K562 (cell line): ENCODE results near the gene KATNAL1. TPM values are rescaled to one million over a fixed set of nuclear protein-coding genes. Genes with fewer than 3 reads are reported as not detected.

ENCODE experiments used
- ATAC-seq: fragments of 200-7000 bp; cut with Tn5 transposase; 3 replicates; pipeline ENCODE4 v1.9.1; 2020; ENCODE audit warnings: moderate library complexity
- BruUV-seq: library from RNA; stranded (reverse); fragments of 400-500 nt; replicated peaks from 2 replicates; lab custom pipeline; 2021; lab: Mats Ljungman, UMichigan
- CTCF ChIA-PET: fragments of 300-600 bp; formaldehyde crosslinking; extraction: SDS; loops from one replicate; lab custom pipeline; 2021; ENCODE audit warnings: low intra/inter-chr PET ratio; lab: Yijun Ruan, JAX
- POLR2A ChIA-PET: fragments of 300-600, 350-650 bp; sonication (Branson Sonifier 250); formaldehyde crosslinking; extraction: SDS; loops from one replicate; lab custom pipeline; 2021; ENCODE audit warnings: antibody characterized with exemption, inconsistent platforms; lab: Yijun Ruan, JAX
- DNase-seq, 4 experiments: peaks; one replicate each; pipeline versions ENCODE4 v3.0.0 to v3.0.0-alpha.2; 2011 to 2018; ENCODE audit warnings: low spot score in 3 of 4, mixed read lengths in 3 of 4; ENCODE audit errors: extremely low read depth in 1 of 4
- FAIRE-seq: peaks from 2 replicates; lab custom pipeline; 2011; peaks lifted over from hg19 to GRCh38; lab: Jason Lieb, UNC
- H2AFZ ChIP-seq: 2 replicates; pipeline ENCODE4 v1.6.0; 2011; ENCODE audit warnings: low read depth, low read length, control low read depth, inconsistent platforms
- H3K27ac ChIP-seq: fragments of 200-600 bp; 3 replicates; pipeline ENCODE4 v1.8.0; 2011; ENCODE audit warnings: low read depth, mild to moderate bottlenecking, control low read depth, inconsistent platforms, low read length, moderate library complexity, mixed read lengths; ENCODE audit errors: extremely low read depth
- H3K27me3 ChIP-seq, 2 experiments: fragments of 300-600 bp in 1 of 2; 2 replicates in 1 of 2; 3 replicates in 1 of 2; pipeline versions ENCODE4 v1.6.0 to v1.8.0; 2011; ENCODE audit warnings: inconsistent platforms in 2 of 2, low read length in 2 of 2, mild to moderate bottlenecking in 1 of 2, mixed read lengths in 1 of 2, moderate library complexity in 1 of 2; ENCODE audit not compliant: control insufficient read depth in 2 of 2, insufficient read depth in 2 of 2
- H3K36me3 ChIP-seq: fragments of 300-600 bp; 3 replicates; pipeline ENCODE4 v1.8.0; 2011; ENCODE audit warnings: mild to moderate bottlenecking, low read length, inconsistent platforms; ENCODE audit not compliant: control insufficient read depth, insufficient read depth
- H3K4me1 ChIP-seq, 2 experiments: fragments of 200-600 bp in 1 of 2; replicated peaks in 1 of 2; 2 replicates in 1 of 2; 3 replicates in 1 of 2; pipeline versions ENCODE4 v1.5.1 to v1.8.0; 2011; ENCODE audit warnings: inconsistent platforms in 2 of 2, low read length in 2 of 2, mild to moderate bottlenecking in 1 of 2, mixed read lengths in 1 of 2, moderate library complexity in 1 of 2; ENCODE audit not compliant: control insufficient read depth in 2 of 2, insufficient read depth in 2 of 2
- H3K4me2 ChIP-seq: 2 replicates; pipeline ENCODE4 v1.6.1; 2011; ENCODE audit warnings: low read length, control low read depth, inconsistent platforms, mixed read lengths; ENCODE audit not compliant: insufficient read depth
- H3K4me3 ChIP-seq: fragments of 200-600 bp; sonication (generic), shearing (Covaris generic); 2 replicates; pipeline ENCODE4 v1.5.1; 2016; ENCODE audit warnings: control low read depth, inconsistent platforms
- H3K79me2 ChIP-seq: fragments of 200-600 bp; 3 replicates; pipeline ENCODE4 v1.8.0; 2011; ENCODE audit warnings: low read length, inconsistent platforms; ENCODE audit not compliant: control insufficient read depth, insufficient read depth
- H3K9ac ChIP-seq, 2 experiments: 2 replicates each; pipeline versions ENCODE4 v1.6.0 to v1.6.1; 2011; ENCODE audit warnings: low read depth in 2 of 2, low read length in 2 of 2, control low read depth in 1 of 2, inconsistent platforms in 1 of 2, mild to moderate bottlenecking in 1 of 2, mixed read lengths in 1 of 2; ENCODE audit not compliant: insufficient read depth in 1 of 2
- H3K9me1 ChIP-seq: one replicate; pipeline ENCODE4 v1.6.0; 2011; ENCODE audit warnings: inconsistent platforms, mild to moderate bottlenecking, low read length, moderate library complexity; ENCODE audit not compliant: control insufficient read depth, insufficient read depth
- H3K9me3 ChIP-seq: replicated peaks from 2 replicates; pipeline ENCODE4 v1.5.1; 2011; ENCODE audit warnings: low read depth, low read length, inconsistent platforms; ENCODE audit not compliant: control insufficient read depth, insufficient read depth
- H4K20me1 ChIP-seq: replicated peaks from 2 replicates; pipeline ENCODE4 v1.6.1; 2011; ENCODE audit warnings: low read length, inconsistent platforms, mixed read lengths; ENCODE audit not compliant: control insufficient read depth, insufficient read depth
- AFF4 ChIP-seq: sonication (generic); formaldehyde crosslinking; IDR thresholded peaks from 2 replicates; pipeline ENCODE4 v1.8.0; 2023; ENCODE audit warnings: mild to moderate bottlenecking, missing genetic modification reagents
- BCLAF1 ChIP-seq, 2 experiments: fragments of 450-650 bp in 1 of 2; IDR thresholded peaks; 2 replicates each; pipeline ENCODE4 v1.6.1; 2011 to 2017; ENCODE audit warnings: low read depth in 2 of 2, antibody characterized with exemption in 1 of 2, borderline replicate concordance in 1 of 2, low read length in 1 of 2, mild to moderate bottlenecking in 1 of 2, mixed read lengths in 1 of 2; ENCODE audit not compliant: control insufficient read depth in 1 of 2
- ESRRB ChIP-seq: fragments of 250-450 bp; sonication (Bioruptor Pico); IDR thresholded peaks from 2 replicates; pipeline ENCODE4 v1.5.0; 2020; ENCODE audit warnings: mild to moderate bottlenecking, moderate library complexity, borderline replicate concordance
- HDAC3 ChIP-seq: fragments of 450-650 bp; IDR thresholded peaks from 2 replicates; pipeline ENCODE4 v1.6.1; 2018; ENCODE audit warnings: borderline replicate concordance, mild to moderate bottlenecking, moderate library complexity; ENCODE audit not compliant: partially characterized antibody
- MEIS2 ChIP-seq: fragments of 450-650 bp; IDR thresholded peaks from 2 replicates; pipeline ENCODE4 v1.6.1; 2014; ENCODE audit warnings: mild to moderate bottlenecking; ENCODE audit not compliant: partially characterized antibody
- MITF ChIP-seq: IDR thresholded peaks from 2 replicates; pipeline ENCODE4 v1.6.1; 2014; ENCODE audit warnings: antibody characterized with exemption
- NRF1 ChIP-seq, 2 experiments: fragments of 450-650 bp; IDR thresholded peaks in 1 of 2; conservative IDR thresholded peaks in 1 of 2; 2 replicates each; pipeline ENCODE4 v1.6.1; 2014; ENCODE audit warnings: mild to moderate bottlenecking in 2 of 2
- POLR2AphosphoS5 ChIP-seq: IDR thresholded peaks from 2 replicates; pipeline ENCODE4 v1.6.1; 2011; ENCODE audit warnings: mild to moderate bottlenecking, low read depth, low read length, moderate library complexity; ENCODE audit not compliant: control insufficient read depth, insufficient read depth
- TAF1 ChIP-seq: IDR thresholded peaks from 2 replicates; pipeline ENCODE4 v1.6.1; 2011; ENCODE audit warnings: mild to moderate bottlenecking, low read length, moderate library complexity; ENCODE audit not compliant: insufficient read depth, control insufficient read depth, severe bottlenecking; ENCODE audit errors: extremely low read depth
- U2AF1 ChIP-seq: fragments of 200-400 bp; formaldehyde crosslinking; optimal IDR thresholded peaks from 2 replicates; pipeline ENCODE3; 2017; ENCODE audit warnings: mild to moderate bottlenecking, low read depth, low read length, moderate library complexity
- ZBTB8A ChIP-seq: fragments of 450-650 bp; IDR thresholded peaks from 2 replicates; pipeline ENCODE4 v1.6.1; 2018; ENCODE audit warnings: mild to moderate bottlenecking, moderate library complexity; ENCODE audit not compliant: partially characterized antibody
- ZNF764 ChIP-seq: fragments of 250-450 bp; sonication (Bioruptor Pico); IDR thresholded peaks from 2 replicates; pipeline ENCODE4 v1.4.0; 2020; ENCODE audit warnings: low read depth, mild to moderate bottlenecking, moderate library complexity
- WGBS: fragments of 100-300 bp; shearing (Covaris generic); methylation state at CpG from one replicate; pipeline ENCODE4 v1.1.6; 2016; ENCODE audit warnings: low coverage, mixed read lengths; ENCODE audit not compliant: insufficient coverage; ENCODE audit errors: missing lambda C conversion rate; 5-methylcytosine and 5-hydroxymethylcytosine counted together
- in situ Hi-C: fragments of 300-500 bp; cut with MboI; formaldehyde crosslinking; loops from 4 replicates; pipeline ENCODE4 v1.15.0; 2018; ENCODE audit warnings: inconsistent platforms, mixed read lengths
- intact Hi-C: fragments of 100-400 bp; cut with micrococcal nuclease; formaldehyde crosslinking; loops from 2 replicates; pipeline ENCODE4 v1.14.2; 2022
- polyA plus RNA-seq, 8 experiments: library from polyadenylated mRNA; depleted of rRNA in 4 of 8; stranded (reverse) in 5 of 8; unstranded in 3 of 8; fragments of >200 nt; fragmentation: Nextera tagmentation in 2 of 8; fragmentation: Illumina TruSeq in 1 of 8; extraction: Ambion mirVana in 2 of 8; extraction: Trizol in 1 of 8; gene quantifications; 2 replicates each; pipeline versions ENCODE4 v1.2.1 to v1.2.3, GENCODE V29; 2011 to 2014; ENCODE audit warnings: inconsistent platforms in 1 of 8, missing spikeins in 1 of 8
- total RNA-seq, 7 experiments: library from RNA; depleted of rRNA in 6 of 7; stranded (reverse); fragments of >200 nt in 6 of 7; fragmentation: Illumina TruSeq in 2 of 7; extraction: Trizol in 2 of 7; gene quantifications; 2 replicates each; pipeline versions ENCODE4 v1.2.1 to v1.2.3, GENCODE V29; 2011 to 2021; ENCODE audit warnings: low replicate concordance in 1 of 7

KATNAL1 gene
- total and polyA plus RNA-seq, 9 of the 15 experiments (the other 6 are each of a cell fraction or from before 2014, with no cell fraction given) = 2.5 to 8.2 (median 5.5) TPM

- no peaks in the 10 kb centered on the region; the same call in 2 of the 3 replicates for H3K36me3 ChIP-seq
- H3K4me1 ChIP-seq = no peaks in the 10 kb centered on the region
- H4K20me1 ChIP-seq = no peaks in the 10 kb centered on the region
- H3K27me3 ChIP-seq = no peaks in the 10 kb centered on the region
- no peak overlapping the region for H3K27ac ChIP-seq
- no peak overlapping the region for H3K4me3 ChIP-seq
- POLR2A ChIA-PET = no interaction called here
- no TSS peak for BruUV-seq
- FAIRE-seq (no peak), ATAC-seq (no peak), DNase-seq (no peak)
- intact Hi-C loops (no loop called here), in situ Hi-C loops (no loop called here)
- no peak for TF ChIP-seq ESRRB
- TF ChIP-seq POLR2AphosphoS5 = no peak
- TF ChIP-seq ZBTB8A = no peak
- no peak for TF ChIP-seq TAF1
- TF ChIP-seq HDAC3 = no peak
- TF ChIP-seq U2AF1 = no peak
- no peak for TF ChIP-seq AFF4 (CRISPR knock-in tag)
- TF ChIP-seq MEIS2 = no peak
- TF ChIP-seq ZNF764 (CRISPR knock-in tag) = no peak
- no peak for TF ChIP-seq MITF
- no peak for TF ChIP-seq NRF1 (conservative IDR thresholded peaks at IDR 0.05 in 1 of 2, IDR thresholded peaks at IDR 0.05 in 1 of 2)
- TF ChIP-seq BCLAF1 (IDR thresholded peaks at IDR 0.05; ENCODE audit: borderline replicate concordance in 1 of 2, control insufficient read depth in 1 of 2, low read depth in 2 of 2, low read length in 1 of 2) = no peak
- no peaks in the 10 kb centered on the region for H3K9me3 ChIP-seq
- no peaks in the 10 kb centered on the region for H3K9me1 ChIP-seq
- no peaks in the 10 kb centered on the region for H3K79me2 ChIP-seq
- no peak overlapping the region for H3K4me2 ChIP-seq
- no peak overlapping the region for H3K9ac ChIP-seq
- H2AFZ ChIP-seq = no peak overlapping the region
- WGBS = 57% methylated on average over 3 of the region's 3 CpGs
- CTCF ChIA-PET = no interaction called here
These were observed 111.3 kb downstream of the KATNAL1 start for GRCh38 chr13:30196025-30196424.
